ENCODE measurements around the gene STK24.

Gene STK24

GRCh38 chr13:98549728-98550317 is 27.1 kb downstream of the STK24 start:
- DNase-seq = no peak

- no peak for DNase-seq
These were observed 27.7 kb downstream of the STK24 start for GRCh38 chr13:98549006-98549727.

- DNase-seq = no peak
These were observed 28.7 kb downstream of the STK24 start for GRCh38 chr13:98548230-98548629.

GRCh38 chr13:98547455-98547854 is 29.5 kb downstream of the STK24 start:
- DNase-seq = no peak

- DNase-seq = no peak
These were observed 30.5 kb downstream of the STK24 start for GRCh38 chr13:98546402-98546801.

- no peak for DNase-seq
These were observed 32.7 kb downstream of the STK24 start for GRCh38 chr13:98544104-98544710.

GRCh38 chr13:98543378-98544103 is 33.4 kb downstream of the STK24 start:
- no peak for DNase-seq

GRCh38 chr13:98542568-98543377 is 34.1 kb downstream of the STK24 start:
- no peak for DNase-seq

GRCh38 chr13:98541701-98542203 is 35.2 kb downstream of the STK24 start:
- DNase-seq = no peak

- DNase-seq = no peak
These were observed 35.7 kb downstream of the STK24 start for GRCh38 chr13:98541191-98541590.

GRCh38 chr13:98540476-98540875 is 36.4 kb downstream of the STK24 start:
- no peak for DNase-seq

GRCh38 chr13:98539666-98540065 is 37.2 kb downstream of the STK24 start:
- DNase-seq = no peak

GRCh38 chr13:98538876-98539275 is 38.0 kb downstream of the STK24 start:
- DNase-seq = no peak

- no peak for DNase-seq
These were observed 39.2 kb downstream of the STK24 start for GRCh38 chr13:98537740-98538139.

- no peak for DNase-seq
These were observed 39.6 kb downstream of the STK24 start for GRCh38 chr13:98537306-98537705.

- no peak for DNase-seq
These were observed 40.2 kb downstream of the STK24 start for GRCh38 chr13:98536729-98537128.

GRCh38 chr13:98535501-98536354 is 41.2 kb downstream of the STK24 start:
- no peak for DNase-seq

GRCh38 chr13:98534821-98535220 is 42.1 kb downstream of the STK24 start:
- DNase-seq = no peak

GRCh38 chr13:98533912-98534311 is 43.0 kb downstream of the STK24 start:
- no peak for DNase-seq

- DNase-seq = no peak
These were observed 44.7 kb downstream of the STK24 start for GRCh38 chr13:98532254-98532653.

GRCh38 chr13:98530217-98530616 is 46.7 kb downstream of the STK24 start:
- DNase-seq = no peak

GRCh38 chr13:98529171-98529570 is 47.7 kb downstream of the STK24 start:
- DNase-seq = no peak

All from NCI-H1694 (cell line).